ENCODE results near the gene POTEJ. TPM values are rescaled to one million over a fixed set of nuclear protein-coding genes. Genes with fewer than 3 reads are reported as not detected.
"Not testable (repeated sequence)": the region's sequence is repeated elsewhere in the genome, so short reads cannot be mapped to it uniquely, and the experiment has no call there.

The POTEJ gene
- total RNA-seq, 1 experiment from 2014 or later: not detected

DNA sequence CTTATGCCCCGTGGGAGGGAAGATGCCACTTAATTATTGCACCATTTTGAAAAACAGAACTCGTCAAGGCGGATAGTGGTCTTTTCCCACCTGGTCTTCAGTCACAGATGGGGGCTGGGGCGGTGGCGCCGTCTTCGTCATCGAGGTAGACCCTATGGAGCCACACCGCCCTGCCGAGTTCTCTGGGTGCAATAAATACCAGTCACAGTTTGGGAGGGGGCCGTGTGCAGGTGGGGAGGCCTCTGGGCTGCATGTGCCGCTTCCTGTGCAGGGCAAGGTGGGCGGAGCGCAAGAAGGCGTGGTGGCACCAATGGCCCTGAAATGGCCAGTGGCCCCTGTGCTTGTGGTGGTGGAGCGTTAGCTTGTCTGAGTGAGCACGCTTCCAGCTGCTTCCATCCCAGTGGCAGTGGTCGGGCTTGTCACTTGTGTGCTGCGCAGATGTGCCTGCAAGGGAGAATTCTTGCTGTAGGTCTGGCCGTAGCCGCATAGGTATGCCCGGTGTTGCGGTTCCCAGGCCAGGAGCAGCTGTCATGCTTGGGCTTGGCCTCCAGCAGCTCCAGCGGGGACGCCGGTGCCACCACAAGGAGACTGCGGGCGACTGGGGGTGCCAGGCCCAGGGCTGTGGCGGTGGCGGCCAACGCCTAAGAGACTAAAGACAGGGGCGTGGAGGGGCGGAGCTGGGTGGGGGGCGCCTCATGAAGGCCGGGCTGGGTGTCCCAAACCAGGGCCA, 81.0 kb downstream of the POTEJ start:
- DNase-seq (ENCODE audit: low read depth, low spot score); in situ Hi-C loops (cut with HindIII; ENCODE audit: low pct_unique_long_range_greater_than_20kb, low sequenced_read_pairs): not testable (repeated sequence)

DNA sequence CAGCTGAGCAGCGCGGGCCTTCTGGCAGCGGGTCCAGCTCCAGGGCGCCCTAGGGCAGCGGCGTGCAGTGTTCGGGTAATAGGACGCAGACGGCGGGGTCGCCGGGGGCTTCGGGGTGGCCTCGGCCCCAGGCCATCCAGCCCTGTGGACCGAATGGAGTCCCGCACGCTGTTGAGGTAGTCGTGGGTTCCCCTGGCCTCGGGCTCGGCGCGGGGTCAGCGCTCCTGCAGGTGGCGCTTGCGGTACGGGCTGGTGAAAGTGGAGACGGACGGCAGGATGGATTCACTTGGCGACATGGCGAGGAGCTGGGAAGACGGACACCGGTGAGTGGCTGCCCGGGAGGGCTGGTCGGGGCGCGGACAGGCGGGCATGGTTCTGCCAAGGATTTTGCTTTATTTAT, 82.2 kb downstream of the POTEJ start:
- peak; percentile 49 for DNase-seq (ENCODE audit: low read depth, low spot score)
- in situ Hi-C loops (cut with HindIII; ENCODE audit: low pct_unique_long_range_greater_than_20kb, low sequenced_read_pairs): not testable (repeated sequence)

DNA sequence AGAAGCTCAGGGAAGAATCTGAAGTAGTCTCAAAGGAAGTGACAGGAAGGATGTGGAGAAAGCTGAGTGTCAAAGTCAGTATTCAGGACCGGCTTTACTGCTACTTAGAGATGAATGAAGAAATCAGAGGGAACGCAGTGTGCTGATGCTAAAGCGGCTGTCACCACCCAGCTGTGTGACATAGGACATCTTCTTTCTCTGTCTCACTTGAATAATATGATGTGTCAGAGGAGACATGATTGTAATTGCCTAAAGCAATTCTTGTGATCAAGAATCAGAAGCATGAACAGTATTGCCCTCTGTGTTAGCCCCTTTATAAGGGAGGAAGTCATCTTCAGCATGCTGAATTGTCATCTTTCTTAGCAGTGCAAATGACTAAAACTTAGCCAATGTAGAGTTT, 92.0 kb downstream of the POTEJ start:
- DNase-seq (ENCODE audit: low read depth, low spot score); in situ Hi-C loops (cut with HindIII; ENCODE audit: low pct_unique_long_range_greater_than_20kb, low sequenced_read_pairs): not testable (repeated sequence)

Small RNA genes lying within 50 kb of the gene (small RNA-seq; reads per million reads assigned to genes)
- gene RF00017 (0 reads per million in 2 experiments), gene RNU6-848P (0 reads per million in 2 experiments)

Other genes with a start within 250 kb of the POTEJ start
- gene POTEI, start 102.1 kb upstream of the POTEJ start, total RNA-seq (2014; rRNA removed; shearing (Covaris generic)): not detected in 2 replicates
- not detected in 2 replicates for gene CFC1B, start 90.2 kb upstream of the POTEJ start, total RNA-seq (2014; rRNA removed; shearing (Covaris generic))
- gene CFC1, start 11.9 kb upstream of the POTEJ start, total RNA-seq (2014; rRNA removed; shearing (Covaris generic)): not detected in 2 replicates
- gene GPR148, start 117.6 kb downstream of the POTEJ start, total RNA-seq (2014; rRNA removed; shearing (Covaris generic)): not detected in 2 replicates
- not detected in 2 replicates for gene AMER3, start 144.1 kb downstream of the POTEJ start, total RNA-seq (2014; rRNA removed; shearing (Covaris generic))
- gene ARHGEF4, start 225.5 kb downstream of the POTEJ start, total RNA-seq (2014; rRNA removed; shearing (Covaris generic)): 2.9 and 4.0 TPM in 2 replicates